Measurements from ENCODE around the gene MED17.

- TF ChIP-seq CTCF (IDR thresholded peaks at IDR 0.05) = no peak
- TF ChIP-seq POLR2AphosphoS5 (IDR thresholded peaks at IDR 0.05) = no peak
Measured at GRCh38 chr11:93756748-93757147, 27.3 kb upstream of the MED17 start.

All from upper lobe of left lung (tissue), 4 donors.